Measurements from ENCODE around the gene ANK2. TPM values are rescaled to one million over a fixed set of nuclear protein-coding genes. Genes with fewer than 3 reads are reported as not detected.

The ANK2 gene
- total RNA-seq, 1 donor from 2014 or later = 35.5 TPM

GRCh38 chr4:113173126-113173792, 123.8 kb downstream of the ANK2 start:
- no peak for DNase-seq (ENCODE audit: low read depth)
- no peak for TF ChIP-seq CTCF (IDR thresholded peaks at IDR 0.05; ENCODE audit: insufficient read depth, low read length, poor library complexity, severe bottlenecking)

GRCh38 chr4:113173793-113174264, 124.4 kb downstream of the ANK2 start:
- no peak for TF ChIP-seq CTCF (IDR thresholded peaks at IDR 0.05; ENCODE audit: insufficient read depth, low read length, poor library complexity, severe bottlenecking)
- DNase-seq (ENCODE audit: low read depth) = no peak
- H3K27me3 ChIP-seq (ENCODE audit: control insufficient read depth, insufficient read depth, low read length) = no peaks in the 10 kb centered on the region
- H3K4me3 ChIP-seq (ENCODE audit: low read depth, low read length) = no peak overlapping the region
- H3K36me3 ChIP-seq (ENCODE audit: control insufficient read depth, insufficient read depth, low read length) = no peaks in the 10 kb centered on the region

More at GRCh38 chr4:113173126-113173792, 123.8 kb downstream of the ANK2 start:
- Histone ChIP-seq H3K36me3 (ENCODE audit: control insufficient read depth, insufficient read depth, low read length) (no peaks in the 10 kb centered on the region), H3K4me3 (ENCODE audit: low read depth, low read length) (no peak overlapping the region), H3K27me3 (ENCODE audit: control insufficient read depth, insufficient read depth, low read length) (no peaks in the 10 kb centered on the region)

GRCh38 chr4:113179091-113179490, 129.6 kb downstream of the ANK2 start:
- Histone ChIP-seq H3K27me3 (ENCODE audit: control insufficient read depth, insufficient read depth, low read length) (no peaks in the 10 kb centered on the region), H3K36me3 (ENCODE audit: control insufficient read depth, insufficient read depth, low read length) (no peaks in the 10 kb centered on the region), H3K4me3 (ENCODE audit: low read depth, low read length) (no peak overlapping the region)
- TF ChIP-seq CTCF (IDR thresholded peaks at IDR 0.05; ENCODE audit: insufficient read depth, low read length, poor library complexity, severe bottlenecking) = no peak
- DNase-seq (ENCODE audit: low read depth) = no peak

GRCh38 chr4:113179996-113180395, 130.5 kb downstream of the ANK2 start:
- H3K27me3 ChIP-seq (ENCODE audit: control insufficient read depth, insufficient read depth, low read length) = no peaks in the 10 kb centered on the region
- no peak for DNase-seq (ENCODE audit: low read depth)
- H3K36me3 ChIP-seq (ENCODE audit: control insufficient read depth, insufficient read depth, low read length) = no peaks in the 10 kb centered on the region
- H3K4me3 ChIP-seq (ENCODE audit: low read depth, low read length) = no peak overlapping the region
- TF ChIP-seq CTCF (IDR thresholded peaks at IDR 0.05; ENCODE audit: insufficient read depth, low read length, poor library complexity, severe bottlenecking) = no peak

- Histone ChIP-seq H3K27me3 (ENCODE audit: control insufficient read depth, insufficient read depth, low read length) (no peaks in the 10 kb centered on the region), H3K36me3 (ENCODE audit: control insufficient read depth, insufficient read depth, low read length) (no peaks in the 10 kb centered on the region), H3K4me3 (ENCODE audit: low read depth, low read length) (no peak overlapping the region)
- no peak for DNase-seq (ENCODE audit: low read depth)
- no peak for TF ChIP-seq CTCF (IDR thresholded peaks at IDR 0.05; ENCODE audit: insufficient read depth, low read length, poor library complexity, severe bottlenecking)
These were observed 132.0 kb downstream of the ANK2 start for GRCh38 chr4:113181289-113182007.
